Measurements from ENCODE around the gene LRRN3.

Gene LRRN3

DNA sequence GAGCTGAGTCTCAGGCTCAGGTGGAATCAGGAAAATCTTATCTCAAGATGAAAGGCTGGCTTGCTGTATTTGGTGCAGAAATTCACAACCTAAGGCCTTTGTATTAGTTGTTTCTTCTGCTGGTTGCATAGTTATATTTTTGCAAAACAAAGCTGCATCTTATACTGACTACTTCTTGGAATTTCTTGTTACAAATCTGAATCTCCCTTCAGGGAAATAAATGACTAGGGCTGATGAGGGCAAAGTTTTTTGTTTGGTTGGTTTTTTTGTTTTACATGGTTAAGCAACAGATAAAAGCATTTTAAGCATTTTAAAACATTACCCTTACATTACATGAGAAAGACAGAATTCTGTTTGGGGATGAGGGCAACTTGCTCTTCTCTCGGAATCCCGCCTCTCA, 13.9 kb upstream of the LRRN3 start:
- FAIRE-seq (no peak), DNase-seq (ENCODE audit: low spot score) (no peak)

GRCh38 chr7:111080495-111081105, 10.3 kb upstream of the LRRN3 start:
- FAIRE-seq, result no peak
- DNase-seq (ENCODE audit: low spot score), result no peak

DNA sequence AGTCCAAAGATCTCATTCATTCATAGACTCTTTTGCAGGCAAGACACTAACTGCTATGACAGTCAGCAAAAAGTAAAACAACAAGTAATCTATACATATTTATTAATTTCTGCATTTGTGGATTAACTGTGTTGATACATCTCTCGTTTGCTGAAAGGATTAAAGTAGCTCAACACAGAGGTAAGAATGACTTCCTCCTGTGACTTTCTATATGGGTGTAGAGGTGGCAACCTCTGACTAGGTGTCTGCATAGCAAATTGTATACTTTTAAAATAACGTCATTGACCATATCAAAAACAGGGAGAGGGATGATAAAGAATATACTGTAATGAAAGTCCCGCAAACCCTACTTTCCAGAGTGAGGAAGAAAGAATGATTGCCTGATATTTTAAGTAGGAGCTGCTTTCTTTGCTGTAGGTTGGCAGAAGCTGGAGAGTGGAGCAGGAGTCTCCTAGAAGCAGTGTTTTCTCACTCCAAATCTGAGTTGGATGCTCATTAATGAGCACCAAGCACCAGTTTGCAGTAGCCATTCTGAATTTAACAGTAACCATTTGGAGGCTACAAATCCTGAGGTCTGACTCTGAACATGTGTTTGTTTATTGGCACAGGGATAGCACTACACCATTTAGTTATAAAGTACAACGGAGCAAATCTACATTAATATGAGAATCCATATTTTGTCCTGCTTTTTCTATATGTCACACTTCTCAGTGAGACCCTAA, 9.2 kb upstream of the LRRN3 start:
- FAIRE-seq (no peak), DNase-seq (ENCODE audit: low spot score) (no peak)

GRCh38 chr7:111082351-111082750, 8.6 kb upstream of the LRRN3 start:
- FAIRE-seq, result no peak
- DNase-seq (ENCODE audit: low spot score), result no peak

- FAIRE-seq, result no peak
- peak; percentile 17 for DNase-seq (ENCODE audit: low spot score)
These were observed 7.5 kb upstream of the LRRN3 start for GRCh38 chr7:111083413-111083812.

DNA sequence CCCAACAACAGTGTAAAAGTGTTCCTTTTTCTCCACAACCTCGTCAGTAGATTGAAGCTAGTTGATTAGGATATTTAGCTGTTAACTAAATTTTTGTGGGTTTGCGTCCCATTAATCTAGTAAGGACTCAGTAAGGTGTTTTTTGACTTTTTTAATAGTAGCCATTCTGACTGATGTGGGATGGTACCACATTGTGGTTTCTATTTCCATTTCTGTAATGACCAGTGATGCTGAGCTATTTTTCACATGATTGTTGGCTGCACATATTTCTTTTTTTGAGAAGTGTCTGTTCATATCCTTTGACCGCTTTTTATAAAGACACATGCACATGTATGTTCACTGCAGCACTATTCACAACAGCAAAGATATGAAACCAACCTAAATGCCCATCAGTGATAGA, 5.6 kb upstream of the LRRN3 start:
- DNase-seq (ENCODE audit: low spot score), result no peak

DNA sequence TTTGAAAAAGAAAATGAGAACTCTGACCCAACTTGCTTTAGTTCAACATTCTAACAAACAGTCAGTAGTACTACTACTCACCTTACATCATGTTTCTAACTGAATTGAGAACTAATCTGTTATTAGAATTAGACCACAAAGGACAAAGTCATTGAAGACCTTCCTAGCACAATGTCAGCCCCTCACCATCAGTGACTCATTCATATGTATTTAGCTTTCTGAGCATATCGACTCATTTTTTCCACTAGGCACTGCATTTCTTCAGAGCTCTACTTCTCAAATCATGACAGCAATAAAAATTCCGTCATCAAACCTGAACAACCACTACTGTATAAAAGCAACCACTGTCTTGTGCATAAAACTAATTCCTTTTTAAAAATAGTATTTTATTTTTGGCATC, 4.4 kb upstream of the LRRN3 start:
- no peak for FAIRE-seq
- DNase-seq (ENCODE audit: low spot score), result no peak

More for the DNA sequence above, 5.6 kb upstream of the LRRN3 start:
- no peak for FAIRE-seq

GRCh38 chr7:111088328-111088727, 2.6 kb upstream of the LRRN3 start:
- DNase-seq (ENCODE audit: low spot score) (no peak), FAIRE-seq (no peak)

DNA sequence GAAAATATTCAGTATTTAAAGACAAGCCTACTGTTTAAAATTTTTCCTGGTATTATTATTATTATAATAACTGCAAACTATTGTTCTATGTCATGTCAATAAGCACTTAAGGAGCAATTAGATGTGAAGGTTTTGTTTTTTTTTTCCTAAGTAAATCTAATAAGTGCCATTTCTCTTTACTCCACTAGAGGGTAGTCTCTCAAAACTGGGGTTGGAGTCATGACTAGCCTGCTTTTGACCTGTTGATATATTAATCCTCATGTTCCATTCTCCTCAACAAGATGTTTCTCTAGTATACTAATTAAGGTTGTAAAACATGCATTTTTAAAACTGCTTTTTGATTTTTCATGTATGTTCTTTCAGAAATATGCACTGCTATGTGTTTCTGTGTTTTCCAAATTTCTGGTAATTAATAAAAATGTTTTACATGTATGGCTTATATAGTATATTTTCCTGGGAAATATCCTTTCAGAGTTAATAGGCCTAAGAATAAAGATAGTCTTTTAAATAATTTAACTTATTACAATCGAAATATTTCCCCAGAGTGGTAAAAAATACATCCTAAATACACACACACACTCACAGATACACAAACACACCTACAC, 1.0 kb upstream of the LRRN3 start:
- FAIRE-seq, result peak; percentile 86

GRCh38 chr7:111091593-111092358, 849 bp downstream of the LRRN3 start:
- no peak for DNase-seq (ENCODE audit: low spot score)

More for the DNA sequence above, 1.0 kb upstream of the LRRN3 start:
- DNase-seq (ENCODE audit: low spot score), result peak; percentile 57

DNA sequence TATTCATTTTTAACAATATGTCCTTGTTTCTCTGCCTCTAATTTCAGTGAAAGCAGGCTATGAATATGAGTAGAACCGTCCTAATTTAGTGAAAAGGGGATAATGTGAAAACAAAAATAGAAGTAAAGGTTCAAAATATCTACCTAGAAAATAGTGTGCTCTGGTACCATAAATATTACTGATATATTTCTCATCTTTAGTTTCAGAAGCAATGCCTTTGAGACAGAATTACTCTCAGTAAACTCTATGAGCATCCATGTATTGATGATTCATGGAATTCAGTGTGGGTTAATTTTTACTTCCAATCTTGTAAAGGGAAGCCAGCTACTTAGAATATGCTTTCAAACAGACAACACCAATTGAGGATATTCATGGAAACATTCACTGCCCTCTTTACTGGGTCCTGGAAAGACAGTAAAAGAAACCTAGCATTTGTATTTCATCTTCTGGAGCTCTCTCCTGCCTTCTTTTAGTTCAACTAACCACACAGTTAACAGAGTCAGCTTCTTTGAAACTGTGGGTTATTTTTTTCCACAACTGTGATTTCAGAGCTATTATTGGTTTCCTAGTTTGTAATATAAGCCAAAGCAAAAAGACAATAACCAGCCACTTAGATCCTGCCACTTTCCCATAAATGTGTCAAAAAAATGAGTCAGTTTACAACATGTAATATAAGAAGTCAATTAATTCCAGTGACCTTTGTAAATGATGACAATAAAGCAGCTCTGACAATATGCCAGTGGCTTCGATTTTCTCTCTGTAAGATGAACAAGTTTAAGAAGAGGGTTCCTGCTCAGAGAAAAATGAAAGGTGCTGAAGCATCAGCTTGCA, 1.7 kb downstream of the LRRN3 start:
- DNase-seq (ENCODE audit: low spot score), result no peak
- no peak for FAIRE-seq

More at GRCh38 chr7:111091593-111092358, 849 bp downstream of the LRRN3 start:
- no peak for FAIRE-seq

DNA sequence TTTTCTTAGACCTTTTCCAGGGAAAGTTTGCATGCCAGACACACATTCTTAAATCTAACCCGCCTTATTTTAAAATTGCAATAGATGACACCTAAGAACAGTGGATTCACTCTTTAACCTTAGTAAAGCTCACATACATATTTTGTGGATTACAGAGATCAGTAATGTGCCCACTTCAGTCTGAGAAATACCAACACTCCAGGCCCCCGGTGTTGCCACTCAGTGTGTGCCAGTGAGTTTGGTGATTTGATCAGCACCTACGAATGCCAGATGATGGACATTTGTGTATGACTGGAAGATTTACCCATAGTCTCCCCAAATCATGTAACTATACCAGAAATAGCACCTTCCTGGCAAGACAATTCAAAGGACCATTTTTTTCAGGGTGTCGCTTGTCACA, 2.6 kb downstream of the LRRN3 start:
- FAIRE-seq (no peak), DNase-seq (ENCODE audit: low spot score) (no peak)

DNA sequence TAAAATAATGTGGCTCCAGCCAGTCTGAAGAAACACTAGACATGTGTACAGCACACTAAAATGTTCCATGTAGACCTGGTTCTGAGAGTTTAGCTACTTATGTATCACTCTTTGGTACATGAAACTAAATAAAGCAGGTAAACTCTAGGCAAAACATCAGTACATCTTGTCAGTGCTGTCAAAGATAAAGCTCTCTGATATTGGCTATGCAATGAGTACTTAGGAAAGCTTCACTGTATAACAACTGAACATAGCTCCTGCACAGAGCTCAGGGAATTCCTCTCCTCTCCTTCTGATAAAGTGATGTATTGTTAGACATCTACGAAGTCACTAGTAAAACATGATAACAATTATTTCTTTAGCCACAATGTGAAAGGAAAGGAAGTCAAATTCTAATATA, 3.5 kb downstream of the LRRN3 start:
- no peak for DNase-seq (ENCODE audit: low spot score)
- no peak for FAIRE-seq

- FAIRE-seq (no peak), DNase-seq (ENCODE audit: low spot score) (no peak)
These were observed 6.1 kb downstream of the LRRN3 start for GRCh38 chr7:111096997-111097396.

DNA sequence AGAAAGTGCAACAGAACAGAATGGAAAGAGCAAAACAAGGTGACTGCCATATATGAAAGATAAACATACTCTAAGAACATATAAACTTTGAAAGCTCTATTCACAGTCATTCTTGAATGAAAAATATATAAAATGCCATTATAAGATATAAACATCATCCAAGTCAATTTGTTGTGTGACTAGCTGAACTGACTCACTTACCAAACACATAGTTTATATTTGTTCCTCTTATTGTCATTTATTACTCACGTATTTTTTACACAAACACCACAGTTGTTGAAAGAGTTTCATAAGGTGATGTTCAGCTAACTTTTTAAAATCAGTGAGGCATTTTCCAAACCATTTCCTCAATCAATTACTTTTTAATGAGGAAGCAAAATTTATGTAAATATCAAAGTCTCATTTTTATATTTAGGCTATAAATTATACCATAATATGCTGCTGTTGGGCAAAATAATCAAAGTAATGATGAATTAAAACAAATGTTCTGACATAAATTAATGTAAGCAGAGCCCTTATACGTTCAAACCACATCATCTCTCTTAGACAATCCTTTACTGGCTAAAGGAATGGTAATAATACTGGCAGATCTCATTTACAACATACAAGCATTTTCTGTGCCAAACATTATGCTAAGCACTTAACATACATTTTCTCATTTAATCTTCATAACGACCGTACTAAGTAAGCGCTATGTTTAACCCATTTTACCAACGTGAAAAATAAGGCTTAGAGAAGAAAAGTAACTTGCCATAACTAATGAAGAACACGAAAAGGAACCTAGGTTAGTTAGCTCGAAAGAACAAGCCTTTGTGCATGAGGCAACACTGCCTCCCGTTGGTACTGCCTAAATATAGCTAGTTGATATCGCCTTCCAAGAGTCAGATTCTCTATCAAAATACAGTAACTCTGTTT, 7.3 kb downstream of the LRRN3 start:
- FAIRE-seq (no peak), DNase-seq (ENCODE audit: low spot score) (no peak)

DNA sequence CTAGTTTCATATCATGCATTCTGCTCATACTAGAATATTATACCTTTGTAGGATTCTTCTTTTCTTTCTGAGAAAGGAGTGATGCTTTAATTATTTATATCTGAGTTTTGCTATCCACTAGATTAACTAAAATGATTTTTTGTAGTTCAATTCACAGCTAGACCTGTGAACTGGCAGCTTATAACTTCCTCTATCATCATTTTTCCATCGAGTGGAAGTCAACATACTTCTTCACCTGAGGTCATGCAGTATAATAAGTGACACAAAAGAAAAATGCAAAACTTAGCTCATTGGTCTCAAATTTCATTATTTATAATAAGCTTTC, 8.0 kb downstream of the LRRN3 start:
- FAIRE-seq (no peak), DNase-seq (ENCODE audit: low spot score) (no peak)

- DNase-seq (ENCODE audit: low spot score) (no peak), FAIRE-seq (no peak)
These were observed 11.1 kb downstream of the LRRN3 start for GRCh38 chr7:111101856-111102646.

DNA sequence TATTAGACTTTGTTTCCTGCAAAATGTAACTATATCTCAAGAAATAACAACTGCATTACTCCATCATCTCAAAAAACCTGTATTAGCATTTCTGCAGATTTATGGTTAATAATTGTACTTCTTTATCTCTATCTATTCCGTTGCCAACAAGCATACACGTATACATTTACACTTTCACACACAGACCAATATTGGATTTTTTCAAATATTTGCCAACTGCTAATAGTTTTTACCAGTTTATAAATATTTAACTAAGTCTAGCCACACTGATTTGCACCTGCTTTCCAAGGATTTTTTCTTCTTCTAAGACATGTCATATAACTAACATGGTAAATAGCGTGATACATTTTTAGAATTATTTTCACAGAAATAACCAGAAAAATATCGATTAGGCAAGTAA, 12.2 kb downstream of the LRRN3 start:
- FAIRE-seq, result no peak
- DNase-seq (ENCODE audit: low spot score), result no peak

DNA sequence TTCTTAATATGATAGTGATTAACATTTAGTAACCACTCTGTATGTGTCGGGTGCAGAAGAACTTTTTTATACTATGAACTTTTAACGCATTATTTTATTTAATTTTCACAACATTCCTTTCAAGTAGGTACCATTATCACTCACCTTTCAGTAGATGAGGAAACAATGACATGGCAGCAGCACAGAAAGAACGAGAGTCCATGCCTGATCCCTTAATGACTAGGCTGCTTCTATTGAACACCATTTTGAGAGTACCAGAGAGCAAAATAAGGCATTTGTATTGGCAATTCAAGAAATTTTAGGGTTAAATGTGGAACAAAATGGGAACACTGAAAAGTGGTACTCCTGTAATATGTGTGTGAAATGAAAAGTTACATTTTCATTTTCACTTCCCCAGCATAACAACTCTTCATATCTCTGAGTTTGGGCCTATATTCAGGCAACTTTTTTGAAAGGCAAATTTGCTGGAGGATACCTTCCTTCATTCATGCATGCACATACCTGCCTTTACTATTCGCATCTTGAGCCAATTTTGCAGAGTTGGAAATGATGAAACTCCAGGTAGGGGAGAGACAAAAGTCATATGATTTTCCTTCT, 12.8 kb downstream of the LRRN3 start:
- no peak for FAIRE-seq
- no peak for DNase-seq (ENCODE audit: low spot score)

All from RCC 7860 (cell line).